WTC11 (cell line): Measurements from ENCODE around the gene TBC1D20. TPM values are rescaled to one million over a fixed set of nuclear protein-coding genes. Genes with fewer than 3 reads are reported as not detected.

Experiments used
- ATAC-seq: fragments of 200-7000 bp; cut with Tn5 transposase; 2 replicates; pipeline ENCODE4 v1.10.0; 2021; ENCODE audit warnings: mild to moderate bottlenecking, moderate library complexity
- CTCF ChIA-PET: fragments of 300-600 bp; sonication (Branson Sonifier 250); formaldehyde crosslinking; loops from one replicate; lab custom pipeline; 2021; ENCODE audit warnings: antibody characterized with exemption; lab: Charles Lee
- POLR2A ChIA-PET: fragments of 350-600 bp; sonication (Branson Sonifier 250); formaldehyde crosslinking; loops from one replicate; lab custom pipeline; 2021; ENCODE audit warnings: antibody characterized with exemption; lab: Charles Lee
- DNase-seq: peaks from one replicate; pipeline ENCODE4 v3.0.0; 2021; ENCODE audit warnings: low spot score
- H3K27ac Mint-ChIP-seq: 2 replicates; pipeline ENCODE4 v1.8.0; 2021; ENCODE audit warnings: mixed read lengths
- H3K27me3 Mint-ChIP-seq: 2 replicates; pipeline ENCODE4 v1.8.0; 2021; ENCODE audit warnings: low read depth, mild to moderate bottlenecking, moderate library complexity, mixed read lengths
- H3K36me3 Mint-ChIP-seq: 2 replicates; pipeline ENCODE4 v1.8.0; 2021; ENCODE audit warnings: mixed read lengths
- H3K4me1 Mint-ChIP-seq: 2 replicates; pipeline ENCODE4 v1.8.0; 2022; ENCODE audit warnings: mixed read lengths
- H3K4me3 Mint-ChIP-seq: 2 replicates; pipeline ENCODE4 v1.8.0; 2021; ENCODE audit warnings: mild to moderate bottlenecking, moderate library complexity, mixed read lengths
- H3K9me3 Mint-ChIP-seq: 2 replicates; pipeline ENCODE4 v1.8.0; 2021; ENCODE audit warnings: mixed read lengths
- CREM ChIP-seq: sonication (generic); formaldehyde crosslinking; IDR thresholded peaks from 2 replicates; pipeline ENCODE4 v1.8.1; 2022; ENCODE audit warnings: mild to moderate bottlenecking, missing genetic modification reagents, moderate library complexity
- IRF1 ChIP-seq: sonication (generic); formaldehyde crosslinking; IDR thresholded peaks from 2 replicates; pipeline ENCODE4 v1.8.0; 2023; ENCODE audit warnings: missing genetic modification reagents
- SMAD3 ChIP-seq: sonication (generic); formaldehyde crosslinking; IDR thresholded peaks from 2 replicates; pipeline ENCODE4 v1.8.0; 2022; ENCODE audit warnings: missing genetic modification reagents, mild to moderate bottlenecking, borderline replicate concordance
- SOX15 ChIP-seq: fragments of 250-450 bp; sonication (Bioruptor Pico); IDR thresholded peaks from 2 replicates; pipeline ENCODE4 v1.9.0; 2021; ENCODE audit warnings: mild to moderate bottlenecking
- USF1 ChIP-seq: sonication (generic); formaldehyde crosslinking; IDR thresholded peaks from 2 replicates; pipeline ENCODE4 v1.8.0; 2022; ENCODE audit warnings: mild to moderate bottlenecking, missing genetic modification reagents
- ZBTB21 ChIP-seq: sonication (generic); formaldehyde crosslinking; IDR thresholded peaks from 2 replicates; pipeline ENCODE4 v1.8.1; 2023; ENCODE audit warnings: mild to moderate bottlenecking, missing genetic modification reagents, borderline replicate concordance
- ZNF219 ChIP-seq: sonication (generic); formaldehyde crosslinking; IDR thresholded peaks from 2 replicates; pipeline ENCODE4 v1.8.0; 2023; ENCODE audit warnings: missing genetic modification reagents, mild to moderate bottlenecking, borderline replicate concordance
- ZNF263 ChIP-seq: sonication (generic); formaldehyde crosslinking; IDR thresholded peaks from 2 replicates; pipeline ENCODE4 v1.8.1; 2022; ENCODE audit warnings: low read depth, mild to moderate bottlenecking, moderate library complexity, missing genetic modification reagents
- ZNF423 ChIP-seq: fragments of 250-450 bp; sonication (Bioruptor Pico); IDR thresholded peaks from 2 replicates; pipeline ENCODE4 v2.1.2; 2022; ENCODE audit warnings: mild to moderate bottlenecking, moderate library complexity
- total RNA-seq: library from RNA; stranded (reverse); gene quantifications from 3 replicates; pipeline ENCODE4 v1.2.3, GENCODE V29; 2021
- TF ChIP-seq, protein P1 (sequence below): sonication (generic); formaldehyde crosslinking; IDR thresholded peaks from 2 replicates; pipeline ENCODE4 v1.8.1; 2023; ENCODE audit warnings: mild to moderate bottlenecking, missing genetic modification reagents, moderate library complexity
- TF ChIP-seq, protein P2 (sequence below): fragments of 250-450 bp; sonication (Bioruptor Pico); IDR thresholded peaks from 2 replicates; pipeline ENCODE4 v1.9.0; 2021; ENCODE audit warnings: moderate library complexity, mild to moderate bottlenecking, inconsistent platforms, borderline replicate concordance
- TF ChIP-seq, protein P3 (sequence below): fragments of 250-450 bp; sonication (Bioruptor Pico); IDR thresholded peaks from 2 replicates; pipeline ENCODE4 v1.8.0; 2021; ENCODE audit warnings: mild to moderate bottlenecking
- TF ChIP-seq, protein P4 (sequence below): sonication (generic); formaldehyde crosslinking; IDR thresholded peaks from 2 replicates; pipeline ENCODE4 v1.8.1; 2022; ENCODE audit warnings: missing genetic modification reagents, borderline replicate concordance
- TF ChIP-seq, protein P5 (sequence below): sonication (generic); formaldehyde crosslinking; IDR thresholded peaks from 2 replicates; pipeline ENCODE4 v1.8.1; 2023; ENCODE audit warnings: mild to moderate bottlenecking, missing genetic modification reagents
- TF ChIP-seq, protein P6 (sequence below): fragments of 250-450 bp; sonication (Bioruptor Pico); IDR thresholded peaks from 2 replicates; pipeline ENCODE4 v1.9.0; 2021; ENCODE audit warnings: mild to moderate bottlenecking, borderline replicate concordance

TBC1D20 gene
- total RNA-seq, 1 experiment from 2014 or later: 14.6 TPM

- DNase-seq (no peak), ATAC-seq (peak; percentile 93)
- H3K9me3 Mint-ChIP-seq: peaks cover 15% of the 10 kb centered on the region
- POLR2A ChIA-PET: interaction anchor here (0.7 to 1.0 kb wide), 2 partner anchors 14 to 47 kb away, joined by 3 read pairs; no protein-coding TSS in a partner anchor
- H3K4me1 Mint-ChIP-seq: peaks cover 15% of the 10 kb centered on the region
- H3K36me3 Mint-ChIP-seq: no peaks in the 10 kb centered on the region; the same call in 1 of the 2 replicates
- CTCF ChIA-PET: interaction anchor here (0.9 to 1.8 kb wide), 8 partner anchors 20 to 245 kb away, joined by 3 to 10 read pairs (median 4); partner anchors contain the start of genes NRSN2 and TRIB3
- H3K27me3 Mint-ChIP-seq: peaks cover 8% of the 10 kb centered on the region; the same call in 1 of the 2 replicates
- no peak overlapping the region for H3K4me3 Mint-ChIP-seq
- TF ChIP-seq IRF1 (CRISPR knock-in tag): no peak
- TF ChIP-seq SOX15 (CRISPR knock-in tag): no peak
- peak; percentile 68; the same call in 1 of the 2 replicates for TF ChIP-seq USF1
- TF ChIP-seq, protein P1, sequence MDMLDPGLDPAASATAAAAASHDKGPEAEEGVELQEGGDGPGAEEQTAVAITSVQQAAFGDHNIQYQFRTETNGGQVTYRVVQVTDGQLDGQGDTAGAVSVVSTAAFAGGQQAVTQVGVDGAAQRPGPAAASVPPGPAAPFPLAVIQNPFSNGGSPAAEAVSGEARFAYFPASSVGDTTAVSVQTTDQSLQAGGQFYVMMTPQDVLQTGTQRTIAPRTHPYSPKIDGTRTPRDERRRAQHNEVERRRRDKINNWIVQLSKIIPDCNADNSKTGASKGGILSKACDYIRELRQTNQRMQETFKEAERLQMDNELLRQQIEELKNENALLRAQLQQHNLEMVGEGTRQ (CRISPR knock-in tag): peak; percentile 81
- H3K27ac Mint-ChIP-seq: peak overlapping the region; percentile 58
Measured at GRCh38 chr20:400454-401275, 61.7 kb downstream of the TBC1D20 start.

GRCh38 chr20:400128-400453 lies 62.2 kb downstream of the TBC1D20 start:
- ChIA-PET POLR2A (interaction anchor here (0.6 to 1.0 kb wide), 2 partner anchors 27 to 46 kb away, joined by 3 to 5 read pairs; no protein-coding TSS in a partner anchor), CTCF (interaction anchor here (0.9 to 1.8 kb wide), 8 partner anchors 19 to 245 kb away, joined by 3 to 10 read pairs (median 4); partner anchors contain the start of genes NRSN2 and TRIB3)
- Mint-ChIP-seq H3K27ac (no peak overlapping the region), H3K36me3 (no peaks in the 10 kb centered on the region; the same call in 1 of the 2 replicates), H3K9me3 (peaks cover 15% of the 10 kb centered on the region), H3K4me1 (peaks cover 14% of the 10 kb centered on the region), H3K4me3 (no peak overlapping the region), H3K27me3 (peaks cover 8% of the 10 kb centered on the region; the same call in 1 of the 2 replicates)
- no peak for TF ChIP-seq ZBTB21 (CRISPR knock-in tag)
- no peak for TF ChIP-seq CREM
- no peak for DNase-seq
- peak; percentile 47 for ATAC-seq

DNA sequence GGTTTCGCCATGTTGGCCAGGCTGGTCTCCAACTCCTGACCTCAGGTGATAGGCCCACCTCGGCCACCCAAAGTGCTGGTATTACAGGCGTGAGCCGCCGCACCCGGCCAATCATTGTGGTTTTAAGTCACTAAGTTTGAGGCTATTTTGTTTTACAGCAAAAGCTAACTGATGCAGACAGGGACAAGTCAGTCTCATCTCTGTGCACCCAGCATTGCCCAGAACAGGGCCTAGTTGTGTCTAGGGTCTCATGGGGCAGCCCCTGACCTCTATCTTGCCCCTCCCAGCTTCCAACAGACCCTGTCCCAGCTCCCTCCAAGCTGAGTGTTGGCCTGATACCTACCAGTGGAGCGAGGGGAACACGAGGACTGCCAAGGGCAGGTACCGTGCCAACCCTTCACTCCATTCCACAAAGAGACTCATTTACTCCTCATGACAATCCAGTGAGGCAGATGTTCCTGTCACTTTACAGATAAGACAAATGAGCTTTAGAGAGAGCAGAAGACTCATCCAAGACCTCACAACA lies 63.1 kb downstream of the TBC1D20 start:
- DNase-seq (no peak), ATAC-seq (no peak)
- H3K4me1 Mint-ChIP-seq: peaks cover 14% of the 10 kb centered on the region
- H3K36me3 Mint-ChIP-seq: no peaks in the 10 kb centered on the region; the same call in 1 of the 2 replicates
- CTCF ChIA-PET: interaction anchor here (0.6 to 1.1 kb wide), 3 partner anchors 8 to 40 kb away, joined by 3 read pairs; no protein-coding TSS in a partner anchor
- POLR2A ChIA-PET: interaction anchor here (0.6 kb wide), 1 partner anchor 28 kb away, joined by 5 read pairs; no protein-coding TSS in a partner anchor
- H3K4me3 Mint-ChIP-seq: no peak overlapping the region
- peaks cover 15% of the 10 kb centered on the region for H3K9me3 Mint-ChIP-seq
- peaks cover 8% of the 10 kb centered on the region; the same call in 1 of the 2 replicates for H3K27me3 Mint-ChIP-seq
- no peak overlapping the region for H3K27ac Mint-ChIP-seq
- TF ChIP-seq, protein P2, sequence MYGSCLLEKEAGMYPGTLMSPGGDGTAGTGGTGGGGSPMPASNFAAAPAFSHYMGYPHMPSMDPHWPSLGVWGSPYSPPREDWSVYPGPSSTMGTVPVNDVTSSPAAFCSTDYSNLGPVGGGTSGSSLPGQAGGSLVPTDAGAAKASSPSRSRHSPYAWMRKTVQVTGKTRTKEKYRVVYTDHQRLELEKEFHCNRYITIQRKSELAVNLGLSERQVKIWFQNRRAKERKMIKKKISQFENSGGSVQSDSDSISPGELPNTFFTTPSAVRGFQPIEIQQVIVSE (CRISPR knock-in tag): no peak
- no peak for TF ChIP-seq SMAD3 (CRISPR knock-in tag)
- TF ChIP-seq, protein P3, sequence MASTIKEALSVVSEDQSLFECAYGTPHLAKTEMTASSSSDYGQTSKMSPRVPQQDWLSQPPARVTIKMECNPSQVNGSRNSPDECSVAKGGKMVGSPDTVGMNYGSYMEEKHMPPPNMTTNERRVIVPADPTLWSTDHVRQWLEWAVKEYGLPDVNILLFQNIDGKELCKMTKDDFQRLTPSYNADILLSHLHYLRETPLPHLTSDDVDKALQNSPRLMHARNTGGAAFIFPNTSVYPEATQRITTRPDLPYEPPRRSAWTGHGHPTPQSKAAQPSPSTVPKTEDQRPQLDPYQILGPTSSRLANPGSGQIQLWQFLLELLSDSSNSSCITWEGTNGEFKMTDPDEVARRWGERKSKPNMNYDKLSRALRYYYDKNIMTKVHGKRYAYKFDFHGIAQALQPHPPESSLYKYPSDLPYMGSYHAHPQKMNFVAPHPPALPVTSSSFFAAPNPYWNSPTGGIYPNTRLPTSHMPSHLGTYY (CRISPR knock-in tag): no peak
- TF ChIP-seq, protein P4, sequence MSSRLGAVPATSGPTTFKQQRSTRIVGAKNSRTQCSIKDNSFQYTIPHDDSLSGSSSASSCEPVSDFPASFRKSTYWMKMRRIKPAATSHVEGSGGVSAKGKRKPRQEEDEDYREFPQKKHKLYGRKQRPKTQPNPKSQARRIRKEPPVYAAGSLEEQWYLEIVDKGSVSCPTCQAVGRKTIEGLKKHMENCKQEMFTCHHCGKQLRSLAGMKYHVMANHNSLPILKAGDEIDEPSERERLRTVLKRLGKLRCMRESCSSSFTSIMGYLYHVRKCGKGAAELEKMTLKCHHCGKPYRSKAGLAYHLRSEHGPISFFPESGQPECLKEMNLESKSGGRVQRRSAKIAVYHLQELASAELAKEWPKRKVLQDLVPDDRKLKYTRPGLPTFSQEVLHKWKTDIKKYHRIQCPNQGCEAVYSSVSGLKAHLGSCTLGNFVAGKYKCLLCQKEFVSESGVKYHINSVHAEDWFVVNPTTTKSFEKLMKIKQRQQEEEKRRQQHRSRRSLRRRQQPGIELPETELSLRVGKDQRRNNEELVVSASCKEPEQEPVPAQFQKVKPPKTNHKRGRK (CRISPR knock-in tag): no peak
- no peak for TF ChIP-seq ZNF219 (CRISPR knock-in tag)
- TF ChIP-seq, protein P5, sequence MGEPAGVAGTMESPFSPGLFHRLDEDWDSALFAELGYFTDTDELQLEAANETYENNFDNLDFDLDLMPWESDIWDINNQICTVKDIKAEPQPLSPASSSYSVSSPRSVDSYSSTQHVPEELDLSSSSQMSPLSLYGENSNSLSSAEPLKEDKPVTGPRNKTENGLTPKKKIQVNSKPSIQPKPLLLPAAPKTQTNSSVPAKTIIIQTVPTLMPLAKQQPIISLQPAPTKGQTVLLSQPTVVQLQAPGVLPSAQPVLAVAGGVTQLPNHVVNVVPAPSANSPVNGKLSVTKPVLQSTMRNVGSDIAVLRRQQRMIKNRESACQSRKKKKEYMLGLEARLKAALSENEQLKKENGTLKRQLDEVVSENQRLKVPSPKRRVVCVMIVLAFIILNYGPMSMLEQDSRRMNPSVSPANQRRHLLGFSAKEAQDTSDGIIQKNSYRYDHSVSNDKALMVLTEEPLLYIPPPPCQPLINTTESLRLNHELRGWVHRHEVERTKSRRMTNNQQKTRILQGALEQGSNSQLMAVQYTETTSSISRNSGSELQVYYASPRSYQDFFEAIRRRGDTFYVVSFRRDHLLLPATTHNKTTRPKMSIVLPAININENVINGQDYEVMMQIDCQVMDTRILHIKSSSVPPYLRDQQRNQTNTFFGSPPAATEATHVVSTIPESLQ (CRISPR knock-in tag): no peak
- TF ChIP-seq, protein P6, sequence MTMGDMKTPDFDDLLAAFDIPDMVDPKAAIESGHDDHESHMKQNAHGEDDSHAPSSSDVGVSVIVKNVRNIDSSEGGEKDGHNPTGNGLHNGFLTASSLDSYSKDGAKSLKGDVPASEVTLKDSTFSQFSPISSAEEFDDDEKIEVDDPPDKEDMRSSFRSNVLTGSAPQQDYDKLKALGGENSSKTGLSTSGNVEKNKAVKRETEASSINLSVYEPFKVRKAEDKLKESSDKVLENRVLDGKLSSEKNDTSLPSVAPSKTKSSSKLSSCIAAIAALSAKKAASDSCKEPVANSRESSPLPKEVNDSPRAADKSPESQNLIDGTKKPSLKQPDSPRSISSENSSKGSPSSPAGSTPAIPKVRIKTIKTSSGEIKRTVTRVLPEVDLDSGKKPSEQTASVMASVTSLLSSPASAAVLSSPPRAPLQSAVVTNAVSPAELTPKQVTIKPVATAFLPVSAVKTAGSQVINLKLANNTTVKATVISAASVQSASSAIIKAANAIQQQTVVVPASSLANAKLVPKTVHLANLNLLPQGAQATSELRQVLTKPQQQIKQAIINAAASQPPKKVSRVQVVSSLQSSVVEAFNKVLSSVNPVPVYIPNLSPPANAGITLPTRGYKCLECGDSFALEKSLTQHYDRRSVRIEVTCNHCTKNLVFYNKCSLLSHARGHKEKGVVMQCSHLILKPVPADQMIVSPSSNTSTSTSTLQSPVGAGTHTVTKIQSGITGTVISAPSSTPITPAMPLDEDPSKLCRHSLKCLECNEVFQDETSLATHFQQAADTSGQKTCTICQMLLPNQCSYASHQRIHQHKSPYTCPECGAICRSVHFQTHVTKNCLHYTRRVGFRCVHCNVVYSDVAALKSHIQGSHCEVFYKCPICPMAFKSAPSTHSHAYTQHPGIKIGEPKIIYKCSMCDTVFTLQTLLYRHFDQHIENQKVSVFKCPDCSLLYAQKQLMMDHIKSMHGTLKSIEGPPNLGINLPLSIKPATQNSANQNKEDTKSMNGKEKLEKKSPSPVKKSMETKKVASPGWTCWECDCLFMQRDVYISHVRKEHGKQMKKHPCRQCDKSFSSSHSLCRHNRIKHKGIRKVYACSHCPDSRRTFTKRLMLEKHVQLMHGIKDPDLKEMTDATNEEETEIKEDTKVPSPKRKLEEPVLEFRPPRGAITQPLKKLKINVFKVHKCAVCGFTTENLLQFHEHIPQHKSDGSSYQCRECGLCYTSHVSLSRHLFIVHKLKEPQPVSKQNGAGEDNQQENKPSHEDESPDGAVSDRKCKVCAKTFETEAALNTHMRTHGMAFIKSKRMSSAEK (CRISPR knock-in tag): no peak
- TF ChIP-seq CREM: no peak
- no peak for TF ChIP-seq ZNF263 (CRISPR knock-in tag)
- TF ChIP-seq ZNF423: no peak
